Measurements from ENCODE around the gene SNX18. TPM values are rescaled to one million over a fixed set of nuclear protein-coding genes. Genes with fewer than 3 reads are reported as not detected.
"Not testable (repeated sequence)": the region's sequence is repeated elsewhere in the genome, so short reads cannot be mapped to it uniquely, and the experiment has no call there.

Gene SNX18
- total RNA-seq, 2 donors from 2014 or later, result 174 to 269 TPM

DNA sequence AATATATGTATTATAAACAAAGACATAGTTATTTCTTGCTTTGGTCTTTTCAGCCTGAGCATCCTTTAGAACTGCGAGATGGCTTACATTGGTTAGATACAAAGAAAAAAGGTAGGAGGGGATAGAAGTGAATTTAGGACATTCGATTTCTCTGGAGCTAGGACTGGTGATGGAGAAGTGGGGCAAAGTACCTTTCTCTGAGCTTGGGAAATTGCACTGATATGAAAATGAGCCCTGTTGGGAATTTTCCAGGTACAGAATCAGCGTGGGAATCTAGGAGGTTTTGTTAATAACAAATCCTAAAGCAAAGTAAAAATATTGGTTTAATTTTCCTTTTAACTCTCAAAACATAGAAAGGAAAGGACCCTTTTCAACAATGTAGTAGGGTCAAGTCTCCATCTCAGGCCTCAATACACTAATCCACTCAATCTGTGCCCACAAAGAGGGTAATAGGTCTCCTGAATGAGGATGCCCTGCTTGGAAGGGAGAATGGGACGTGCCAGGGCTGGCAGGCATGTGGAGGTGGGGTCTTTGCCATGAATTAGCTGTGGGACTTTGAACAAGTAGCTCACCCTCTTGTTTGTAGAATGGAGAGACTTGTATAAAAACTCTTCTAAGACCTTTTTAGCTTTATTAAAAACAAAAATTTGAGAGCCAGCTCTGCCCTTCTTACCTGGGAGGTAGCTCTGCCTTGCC is 17.7 kb downstream of the SNX18 start:
- Histone ChIP-seq H3K27me3 (replicated peaks; ENCODE audit: insufficient read depth) (no peaks in the 10 kb centered on the region), H3K4me1 (ENCODE audit: control insufficient read depth in 1 of 2, low read depth in 2 of 2) (peaks cover 83 to 88% of the 10 kb centered on the region in 2 donors), H3K9me3 (no peaks in the 10 kb centered on the region), H3K27ac (peak overlapping the region; percentile 26 to 77), H3K36me3 (no peaks in the 10 kb centered on the region), H3K4me3 (no peak overlapping the region)
- DNase-seq (ENCODE audit: low spot score), result no peak
- no peak for ATAC-seq (ENCODE audit: insufficient number of reproducible peaks, low FRiP score, low read depth)
- TF ChIP-seq, protein P1, sequence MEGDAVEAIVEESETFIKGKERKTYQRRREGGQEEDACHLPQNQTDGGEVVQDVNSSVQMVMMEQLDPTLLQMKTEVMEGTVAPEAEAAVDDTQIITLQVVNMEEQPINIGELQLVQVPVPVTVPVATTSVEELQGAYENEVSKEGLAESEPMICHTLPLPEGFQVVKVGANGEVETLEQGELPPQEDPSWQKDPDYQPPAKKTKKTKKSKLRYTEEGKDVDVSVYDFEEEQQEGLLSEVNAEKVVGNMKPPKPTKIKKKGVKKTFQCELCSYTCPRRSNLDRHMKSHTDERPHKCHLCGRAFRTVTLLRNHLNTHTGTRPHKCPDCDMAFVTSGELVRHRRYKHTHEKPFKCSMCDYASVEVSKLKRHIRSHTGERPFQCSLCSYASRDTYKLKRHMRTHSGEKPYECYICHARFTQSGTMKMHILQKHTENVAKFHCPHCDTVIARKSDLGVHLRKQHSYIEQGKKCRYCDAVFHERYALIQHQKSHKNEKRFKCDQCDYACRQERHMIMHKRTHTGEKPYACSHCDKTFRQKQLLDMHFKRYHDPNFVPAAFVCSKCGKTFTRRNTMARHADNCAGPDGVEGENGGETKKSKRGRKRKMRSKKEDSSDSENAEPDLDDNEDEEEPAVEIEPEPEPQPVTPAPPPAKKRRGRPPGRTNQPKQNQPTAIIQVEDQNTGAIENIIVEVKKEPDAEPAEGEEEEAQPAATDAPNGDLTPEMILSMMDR (IDR thresholded peaks at IDR 0.05), result no peak

GRCh38 chr5:54536375-54536774 is 18.8 kb downstream of the SNX18 start:
- not testable (repeated sequence) for H3K36me3 ChIP-seq; DNase-seq (ENCODE audit: low spot score); H3K9me3 ChIP-seq; ATAC-seq (ENCODE audit: insufficient number of reproducible peaks, low FRiP score, low read depth); H3K4me3 ChIP-seq; H3K27me3 ChIP-seq (replicated peaks; ENCODE audit: insufficient read depth)
- Histone ChIP-seq H3K4me1 (ENCODE audit: control insufficient read depth in 1 of 2, low read depth in 2 of 2) (peaks cover 84 to 88% of the 10 kb centered on the region in 2 donors), H3K27ac (peak overlapping the region in 1 of 2 donors; percentile 15)

GRCh38 chr5:54536861-54537260 is 19.3 kb downstream of the SNX18 start:
- peak overlapping the region in 1 of 2 donors; percentile 15 for H3K27ac ChIP-seq
- not testable (repeated sequence) for H3K27me3 ChIP-seq (replicated peaks; ENCODE audit: insufficient read depth)
- H3K4me1 ChIP-seq (ENCODE audit: control insufficient read depth in 1 of 2, low read depth in 2 of 2), result peaks cover 82 to 88% of the 10 kb centered on the region in 2 donors

DNA sequence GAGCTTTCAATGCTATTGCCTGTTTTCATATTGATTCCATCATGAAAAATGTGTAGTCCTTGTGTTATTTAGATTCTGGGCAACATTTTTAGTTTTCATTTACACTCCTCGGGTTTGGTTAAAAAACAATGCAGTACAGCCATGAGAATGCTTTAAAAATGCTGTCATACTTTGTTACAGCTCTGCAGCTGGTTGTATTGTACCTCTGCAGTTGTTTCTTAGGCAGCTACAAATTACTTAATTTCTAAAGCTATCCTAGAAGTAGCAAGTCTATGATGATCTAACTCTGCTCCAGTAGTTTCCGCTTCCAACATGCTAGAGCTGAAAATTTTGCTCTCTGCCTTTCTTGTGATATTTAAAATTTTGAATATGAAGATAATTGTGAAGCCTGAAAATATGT is 20.2 kb downstream of the SNX18 start:
- H3K4me1 ChIP-seq (ENCODE audit: control insufficient read depth in 1 of 2, low read depth in 2 of 2), result peaks cover 80 to 88% of the 10 kb centered on the region in 2 donors
- DNase-seq (ENCODE audit: low spot score) (no peak), ATAC-seq (ENCODE audit: insufficient number of reproducible peaks, low FRiP score, low read depth) (no peak)
- H3K27ac ChIP-seq, result peak overlapping the region; percentile 33 to 47
- H3K4me3 ChIP-seq, result peak overlapping the region; percentile 52
- no peaks in the 10 kb centered on the region for H3K27me3 ChIP-seq (replicated peaks; ENCODE audit: insufficient read depth)
- no peaks in the 10 kb centered on the region for H3K9me3 ChIP-seq
- TF ChIP-seq, protein P1 (IDR thresholded peaks at IDR 0.05), result no peak
- no peaks in the 10 kb centered on the region for H3K36me3 ChIP-seq

More at GRCh38 chr5:54536861-54537260, 19.3 kb downstream of the SNX18 start:
- H3K36me3 ChIP-seq; ATAC-seq (ENCODE audit: insufficient number of reproducible peaks, low FRiP score, low read depth); DNase-seq (ENCODE audit: low spot score); H3K9me3 ChIP-seq: not testable (repeated sequence)
- H3K4me3 ChIP-seq, result peak overlapping the region; percentile 52

DNA sequence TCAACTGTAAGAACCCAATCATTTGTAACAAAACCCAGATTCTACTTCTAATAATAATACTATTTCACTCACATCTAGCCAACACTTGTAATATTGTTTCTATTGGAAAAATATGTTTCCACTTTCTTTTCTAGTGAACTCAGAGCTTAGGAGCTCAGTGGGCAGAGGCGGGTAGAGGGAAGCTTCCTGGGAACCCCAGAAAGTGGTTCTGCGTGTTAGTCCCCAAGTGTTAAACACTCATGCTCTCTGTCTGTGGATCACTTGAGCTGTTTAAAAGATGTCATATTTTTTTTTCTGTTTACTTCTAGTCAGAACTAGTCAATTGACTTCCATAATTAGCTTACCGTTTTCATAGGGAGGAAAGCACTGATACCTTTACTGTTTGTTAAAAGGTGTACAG is 20.6 kb downstream of the SNX18 start:
- Histone ChIP-seq H3K4me3 (peak overlapping the region; percentile 52), H3K27me3 (replicated peaks; ENCODE audit: insufficient read depth) (no peaks in the 10 kb centered on the region), H3K36me3 (no peaks in the 10 kb centered on the region), H3K4me1 (ENCODE audit: control insufficient read depth in 1 of 2, low read depth in 2 of 2) (peaks cover 79 to 88% of the 10 kb centered on the region in 2 donors), H3K9me3 (no peaks in the 10 kb centered on the region), H3K27ac (peak overlapping the region; percentile 4 to 33)
- no peak for DNase-seq (ENCODE audit: low spot score)
- TF ChIP-seq, protein P1 (IDR thresholded peaks at IDR 0.05), result no peak
- ATAC-seq (ENCODE audit: insufficient number of reproducible peaks, low FRiP score, low read depth), result no peak

DNA sequence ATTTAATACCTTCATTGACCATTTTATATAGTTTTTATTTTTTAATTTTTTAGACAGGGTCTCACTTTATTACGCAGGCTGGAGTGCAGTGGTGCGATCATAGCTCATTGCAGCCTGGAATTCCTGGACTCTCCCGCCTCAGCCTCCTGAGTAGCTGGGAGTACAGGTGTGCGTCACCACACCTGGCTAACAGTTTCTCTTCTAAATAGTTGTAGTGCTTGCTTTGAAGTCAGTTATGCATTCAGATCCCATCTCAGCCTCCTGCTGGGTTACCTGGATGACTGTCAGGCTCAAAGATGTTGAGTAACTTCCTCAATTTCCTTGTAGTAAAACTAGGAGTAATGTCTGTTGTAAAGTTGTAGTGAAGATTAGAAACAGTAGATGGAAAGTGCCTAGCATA is 21.4 kb downstream of the SNX18 start:
- TF ChIP-seq, protein P1 (IDR thresholded peaks at IDR 0.05), result no peak
- no peak for ATAC-seq (ENCODE audit: insufficient number of reproducible peaks, low FRiP score, low read depth)
- Histone ChIP-seq H3K27me3 (replicated peaks; ENCODE audit: insufficient read depth) (no peaks in the 10 kb centered on the region), H3K4me3 (no peak overlapping the region), H3K36me3 (no peaks in the 10 kb centered on the region), H3K4me1 (ENCODE audit: control insufficient read depth in 1 of 2, low read depth in 2 of 2) (peaks cover 71 to 85% of the 10 kb centered on the region in 2 donors), H3K9me3 (no peaks in the 10 kb centered on the region), H3K27ac (no peak overlapping the region)
- DNase-seq (ENCODE audit: low spot score), result no peak
